GM10248 (cell line): Measurements from ENCODE around the gene SETBP1.
A peak's percentile ranks its signal among the peaks of the same experiment; 100 is the strongest.

Experiments used
- CTCF ChIA-PET: fragments of 300-600 bp; sonication (Branson Sonifier 250); formaldehyde crosslinking; extraction: SDS; loops from one replicate; lab custom pipeline; 2021; ENCODE audit warnings: antibody characterized with exemption; lab: Yijun Ruan, JAX
- POLR2A ChIA-PET: fragments of 350-650 bp; sonication (Branson Sonifier 250); formaldehyde crosslinking; extraction: SDS; loops from one replicate; lab custom pipeline; 2020; ENCODE audit warnings: antibody characterized with exemption; lab: Yijun Ruan, JAX
- DNase-seq: peaks from one replicate; pipeline ENCODE4 v3.0.0; 2012; ENCODE audit errors: extremely low spot score
- TF ChIP-seq, protein P1 (sequence below): IDR thresholded peaks from 2 replicates; pipeline ENCODE4 v1.5.1; 2012; ENCODE audit warnings: mild to moderate bottlenecking, low read depth; ENCODE audit errors: extremely low read depth, missing control alignments, control extremely low read depth

Gene SETBP1

DNA sequence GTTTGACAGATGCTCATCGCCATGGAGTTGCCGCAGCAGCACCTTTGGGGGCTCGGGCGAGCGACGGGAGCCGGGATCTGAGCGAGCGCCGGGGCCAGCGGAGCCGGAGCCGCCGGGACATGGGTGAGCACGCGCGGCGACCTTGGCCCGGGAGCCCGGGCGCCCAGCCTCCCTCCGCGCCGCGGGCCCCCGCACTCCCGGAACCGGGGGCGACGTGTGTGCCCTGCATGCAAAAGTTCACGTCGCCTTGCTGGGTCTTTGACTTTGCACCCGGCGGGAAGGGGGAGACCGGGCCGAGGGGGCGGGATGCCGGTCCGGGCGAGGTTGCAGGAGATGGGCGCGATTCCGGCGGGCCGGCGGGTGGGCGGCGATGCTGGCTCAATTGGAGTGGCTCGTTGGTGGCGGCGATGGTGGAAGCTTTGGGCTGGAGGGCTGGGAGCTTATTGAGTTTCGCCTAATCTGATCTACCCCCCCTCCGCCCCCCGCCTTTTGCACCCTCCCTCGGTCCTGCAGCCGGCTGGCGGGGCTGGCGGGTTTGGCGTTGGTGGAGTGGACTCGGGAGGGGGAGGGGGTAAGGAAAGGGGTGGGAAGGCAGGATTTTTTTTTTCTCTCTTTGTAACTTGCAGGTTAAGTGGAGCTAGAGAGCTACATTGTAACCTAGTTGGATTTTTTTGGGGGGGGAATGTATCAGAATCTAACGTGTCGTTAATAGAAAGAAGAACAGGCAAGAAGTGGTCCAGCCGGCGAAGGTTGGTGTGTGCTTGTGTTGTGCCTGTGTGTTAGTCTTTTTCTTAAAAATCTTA lies at the start of gene SETBP1:
Gene SETBP1 (plus strand): TSS at position 616 of the 803 bp plus-strand sequence. CDS start 20,459 bp downstream, outside the sequence.
- DNase-seq: peak; percentile 67
- CTCF ChIA-PET: interaction anchor here (3.1 kb wide), 1 partner anchor 533 kb away, joined by 20 read pairs; no protein-coding TSS in a partner anchor
- TF ChIP-seq, protein P1, sequence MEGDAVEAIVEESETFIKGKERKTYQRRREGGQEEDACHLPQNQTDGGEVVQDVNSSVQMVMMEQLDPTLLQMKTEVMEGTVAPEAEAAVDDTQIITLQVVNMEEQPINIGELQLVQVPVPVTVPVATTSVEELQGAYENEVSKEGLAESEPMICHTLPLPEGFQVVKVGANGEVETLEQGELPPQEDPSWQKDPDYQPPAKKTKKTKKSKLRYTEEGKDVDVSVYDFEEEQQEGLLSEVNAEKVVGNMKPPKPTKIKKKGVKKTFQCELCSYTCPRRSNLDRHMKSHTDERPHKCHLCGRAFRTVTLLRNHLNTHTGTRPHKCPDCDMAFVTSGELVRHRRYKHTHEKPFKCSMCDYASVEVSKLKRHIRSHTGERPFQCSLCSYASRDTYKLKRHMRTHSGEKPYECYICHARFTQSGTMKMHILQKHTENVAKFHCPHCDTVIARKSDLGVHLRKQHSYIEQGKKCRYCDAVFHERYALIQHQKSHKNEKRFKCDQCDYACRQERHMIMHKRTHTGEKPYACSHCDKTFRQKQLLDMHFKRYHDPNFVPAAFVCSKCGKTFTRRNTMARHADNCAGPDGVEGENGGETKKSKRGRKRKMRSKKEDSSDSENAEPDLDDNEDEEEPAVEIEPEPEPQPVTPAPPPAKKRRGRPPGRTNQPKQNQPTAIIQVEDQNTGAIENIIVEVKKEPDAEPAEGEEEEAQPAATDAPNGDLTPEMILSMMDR: no peak
- POLR2A ChIA-PET: no interaction called here

DNA sequence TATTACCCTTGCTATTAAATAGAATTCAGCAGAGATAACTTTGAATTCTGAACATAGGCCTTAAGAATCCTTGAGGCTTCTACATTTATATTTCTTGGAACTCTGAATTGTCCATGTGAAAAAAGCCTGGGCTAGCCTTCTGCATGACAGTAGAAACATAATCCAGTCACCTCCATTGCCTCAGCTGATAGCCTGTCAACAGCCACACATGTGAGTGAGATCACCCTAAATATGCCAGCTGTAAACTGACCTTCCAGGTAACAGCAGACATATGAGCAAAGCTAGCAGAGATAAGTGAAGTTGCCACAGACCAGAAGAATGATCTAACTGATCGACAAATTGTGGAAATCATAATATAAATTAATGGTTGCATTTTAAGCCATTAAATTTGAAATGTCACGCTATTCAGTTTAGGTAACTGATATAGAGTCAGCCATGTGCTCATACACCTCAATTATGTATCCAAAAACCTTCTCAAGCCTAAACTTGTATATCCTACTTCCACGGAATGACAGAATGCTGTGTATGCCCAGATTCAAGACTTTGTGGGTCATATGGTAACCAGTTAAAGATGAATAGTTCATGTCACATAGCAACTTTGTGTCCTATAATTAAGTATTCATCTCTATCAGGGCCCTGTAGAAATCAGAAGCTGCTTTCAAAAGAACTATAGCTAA lies 48.1 kb upstream of the SETBP1 start:
- TF ChIP-seq, protein P1: no peak
- no peak for DNase-seq
- POLR2A ChIA-PET: no interaction called here
- CTCF ChIA-PET: interaction anchor here (1.6 kb wide), 1 partner anchor 580 kb away, joined by 3 read pairs; no protein-coding TSS in a partner anchor

DNA sequence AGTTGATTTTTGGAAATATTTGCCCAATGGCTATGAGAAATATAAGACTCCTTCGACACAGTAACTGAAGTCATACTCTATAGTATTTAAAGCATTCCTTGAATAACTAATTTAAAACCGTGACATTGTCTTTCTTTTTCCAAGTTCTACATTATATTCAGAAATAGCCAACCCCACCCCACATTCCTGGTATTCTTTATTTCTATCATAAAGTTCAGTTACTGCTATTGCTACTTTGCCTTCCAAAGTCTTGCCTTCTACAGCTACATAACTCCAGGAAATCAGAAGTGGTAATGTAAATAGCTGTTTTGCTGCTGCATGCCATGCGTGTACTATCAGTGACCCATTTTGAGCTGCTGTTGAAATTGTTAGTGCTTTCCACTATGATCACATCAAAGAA lies 45.1 kb upstream of the SETBP1 start:
- CTCF ChIA-PET: no interaction called here
- TF ChIP-seq, protein P1: no peak
- POLR2A ChIA-PET: no interaction called here
- no peak for DNase-seq

DNA sequence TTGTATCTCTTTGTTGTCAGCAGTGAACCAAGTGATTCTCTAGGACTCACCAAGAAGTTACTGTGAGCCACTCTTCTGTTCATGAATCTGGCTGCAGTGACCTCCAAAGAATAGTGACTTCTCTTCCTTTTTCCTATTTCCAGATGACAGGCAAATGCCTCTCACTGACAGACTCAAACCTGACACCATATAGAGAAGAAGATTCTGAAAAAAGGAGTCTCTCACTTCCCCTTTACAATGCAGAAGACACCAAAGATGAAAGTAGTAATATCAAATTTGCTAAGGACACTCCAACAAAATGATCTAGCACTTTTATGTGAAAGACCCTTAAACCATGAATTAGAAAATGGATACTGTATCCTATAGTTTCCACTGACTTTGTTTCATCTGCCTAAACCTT lies 44.4 kb upstream of the SETBP1 start:
- POLR2A ChIA-PET: no interaction called here
- peak; percentile 15 for DNase-seq
- CTCF ChIA-PET: no interaction called here
- TF ChIP-seq, protein P1: no peak

DNA sequence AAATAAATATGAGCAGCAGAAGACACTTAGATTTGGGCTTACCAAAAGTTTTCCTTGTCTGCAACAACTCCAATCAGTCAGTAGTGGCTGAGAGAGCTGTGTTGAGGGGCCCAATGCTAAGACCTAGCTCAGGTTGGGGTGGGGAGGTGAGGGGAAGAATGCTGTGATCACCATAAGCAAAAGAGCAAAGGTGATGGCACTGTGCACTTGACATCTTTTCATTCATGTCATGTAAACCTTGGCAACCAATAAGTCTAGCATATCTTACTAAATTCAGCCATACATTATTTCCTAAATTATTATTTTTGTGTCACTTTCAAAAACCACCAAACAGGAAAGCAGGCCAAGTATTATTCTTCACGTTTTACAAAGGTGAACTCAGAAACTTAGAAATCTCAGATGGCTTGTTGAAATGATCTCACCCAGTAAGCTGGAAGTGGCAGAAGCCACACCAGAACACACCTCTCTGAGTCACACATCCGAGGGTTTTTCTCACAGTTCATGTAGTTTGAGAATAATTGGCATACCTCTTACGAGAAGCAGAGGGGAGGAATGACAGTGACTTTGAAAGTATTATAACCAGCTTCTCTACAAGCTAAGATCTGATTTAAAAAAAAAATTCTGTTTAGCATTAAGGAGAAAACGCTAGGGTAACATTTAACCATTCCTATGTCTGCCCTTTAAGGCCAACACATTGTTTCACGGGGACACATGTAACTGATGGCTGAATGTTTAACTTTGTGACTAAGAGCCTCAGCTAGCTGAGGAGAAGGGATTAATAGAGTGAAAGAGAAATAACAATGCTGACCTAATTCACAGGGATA lies 43.3 kb upstream of the SETBP1 start:
- POLR2A ChIA-PET: no interaction called here
- CTCF ChIA-PET: interaction anchor here (0.9 kb wide), 1 partner anchor 11 kb away, joined by 3 read pairs; no protein-coding TSS in a partner anchor
- DNase-seq: no peak
- TF ChIP-seq, protein P1: no peak

DNA sequence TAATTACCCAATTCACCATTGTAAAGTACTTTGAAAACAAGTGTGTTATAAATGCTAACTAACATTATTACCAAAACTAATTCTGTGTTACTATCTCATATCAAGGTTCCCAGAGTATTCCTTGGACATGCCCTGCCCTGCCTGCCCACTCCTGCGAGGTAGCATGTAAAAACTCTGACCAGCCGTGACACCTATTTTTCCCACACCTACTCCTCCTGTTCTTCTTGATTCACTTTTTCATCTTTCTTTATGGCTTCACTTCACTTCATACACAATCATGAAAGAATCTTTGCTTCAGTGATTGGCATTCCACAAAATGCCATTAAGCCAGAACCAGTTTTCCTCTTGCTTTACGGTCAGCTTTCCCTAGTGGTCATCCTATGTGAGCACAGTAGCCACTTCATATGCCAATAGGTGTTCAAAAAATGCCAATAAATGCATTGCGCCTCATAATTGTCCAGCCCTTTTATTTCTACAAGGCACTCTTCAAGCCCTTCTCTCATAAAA lies 42.6 kb upstream of the SETBP1 start:
- no peak for DNase-seq

More for the DNA sequence above, 42.6 kb upstream of the SETBP1 start:
- ChIA-PET POLR2A (no interaction called here), CTCF (no interaction called here)
- TF ChIP-seq, protein P1: no peak
